SU-DHL-6 (cell line): ENCODE results near the gene SNX22.

Source experiments
- H2AFZ ChIP-seq: fragments of 200-600 bp; sonication (generic); 2 replicates; pipeline ENCODE4 v1.6.1; 2014; ENCODE audit warnings: low read depth, mild to moderate bottlenecking, moderate library complexity, mixed read lengths, antibody characterized with exemption, low read length; ENCODE audit not compliant: severe bottlenecking
- H3F3A ChIP-seq: fragments of 200-600 bp; shearing (Covaris generic); 2 replicates; pipeline ENCODE4 v1.6.0; 2016; ENCODE audit warnings: antibody characterized with exemption, mild to moderate bottlenecking; ENCODE audit not compliant: insufficient read depth
- H3K27ac ChIP-seq: fragments of 200-600 bp; sonication (generic); 2 replicates; pipeline ENCODE4 v1.5.1; 2016; ENCODE audit warnings: low read depth, mild to moderate bottlenecking, low read length, moderate library complexity, mixed read lengths
- H3K27me3 ChIP-seq: fragments of 200-600 bp; sonication (generic), shearing (Covaris generic); 2 replicates; pipeline ENCODE4 v1.6.0; 2014; ENCODE audit warnings: mild to moderate bottlenecking, low read length
- H3K36me3 ChIP-seq: fragments of 200-600 bp; sonication (generic); 2 replicates; pipeline ENCODE4 v1.6.1; 2014; ENCODE audit warnings: mild to moderate bottlenecking, low read length, mixed read lengths
- H3K4me2 ChIP-seq: fragments of 300-600, 200-600 bp; shearing (Covaris generic), sonication (generic); 2 replicates; pipeline ENCODE4 v1.6.0; 2014; ENCODE audit warnings: low read length, low read depth, mild to moderate bottlenecking; ENCODE audit not compliant: poor library complexity, severe bottlenecking
- H3K4me3 ChIP-seq: fragments of 200-600 bp; sonication (generic); 2 replicates; pipeline ENCODE4 v1.5.1; 2014; ENCODE audit warnings: antibody characterized with exemption, low read length, mild to moderate bottlenecking, mixed read lengths; ENCODE audit not compliant: insufficient read depth, poor library complexity, severe bottlenecking
- H3K79me2 ChIP-seq: fragments of 200-600 bp; sonication (generic); 2 replicates; pipeline ENCODE4 v1.6.1; 2014; ENCODE audit warnings: mild to moderate bottlenecking, low read length, moderate library complexity; ENCODE audit not compliant: insufficient read depth
- H3K9ac ChIP-seq: fragments of 200-600 bp; sonication (generic); 2 replicates; pipeline ENCODE4 v1.7.0; 2014; ENCODE audit warnings: mild to moderate bottlenecking, low read length
- H3K9me2 ChIP-seq: fragments of 200-600 bp; sonication (generic); replicated peaks from 2 replicates; pipeline ENCODE4 v1.6.1; 2014; ENCODE audit warnings: low read length; ENCODE audit not compliant: insufficient read depth
- H3K9me3 ChIP-seq: fragments of 200-600 bp; sonication (generic); 2 replicates; pipeline ENCODE4 v1.6.1; 2014; ENCODE audit warnings: low read length, mixed read lengths; ENCODE audit not compliant: insufficient read depth
- H4K20me1 ChIP-seq: fragments of 200-600 bp; sonication (generic); 2 replicates; pipeline ENCODE4 v1.6.1; 2014; ENCODE audit warnings: low read depth, mild to moderate bottlenecking, antibody characterized with exemption, low read length, moderate library complexity, mixed read lengths
- EZH2phosphoT487 ChIP-seq: fragments of 200-600 bp; sonication (generic), shearing (Covaris generic); conservative IDR thresholded peaks from 2 replicates; pipeline ENCODE4 v1.6.1; 2018; ENCODE audit warnings: mild to moderate bottlenecking, antibody characterized with exemption, low read length, moderate library complexity, mixed read lengths
- TF ChIP-seq, protein P1 (sequence below): fragments of 200-600 bp; sonication (generic); IDR thresholded peaks from one replicate; pipeline ENCODE4 v1.5.1; 2017; ENCODE audit warnings: antibody characterized with exemption, mild to moderate bottlenecking, low read length, moderate library complexity; ENCODE audit not compliant: insufficient read depth, poor library complexity, severe bottlenecking

The SNX22 gene

GRCh38 chr15:64205202-64205601 lies 53.7 kb downstream of the SNX22 start:
- H3K27me3 ChIP-seq, result no peaks in the 10 kb centered on the region
- H3K9me2 ChIP-seq, result no peaks in the 10 kb centered on the region
- no peak overlapping the region for H3K9ac ChIP-seq
- no peak overlapping the region for H3K4me3 ChIP-seq
- no peak overlapping the region for H2AFZ ChIP-seq
- H3K27ac ChIP-seq, result no peak overlapping the region
- 0 out of 2 replicates have a peak, but pooled peaks cover 3% of the 10 kb centered on the region for H3K36me3 ChIP-seq
- no peaks in the 10 kb centered on the region for H3K9me3 ChIP-seq
- no peak overlapping the region for H3K4me2 ChIP-seq
- no peaks in the 10 kb centered on the region for H3K79me2 ChIP-seq
- no peak for TF ChIP-seq EZH2phosphoT487
- TF ChIP-seq, protein P1, sequence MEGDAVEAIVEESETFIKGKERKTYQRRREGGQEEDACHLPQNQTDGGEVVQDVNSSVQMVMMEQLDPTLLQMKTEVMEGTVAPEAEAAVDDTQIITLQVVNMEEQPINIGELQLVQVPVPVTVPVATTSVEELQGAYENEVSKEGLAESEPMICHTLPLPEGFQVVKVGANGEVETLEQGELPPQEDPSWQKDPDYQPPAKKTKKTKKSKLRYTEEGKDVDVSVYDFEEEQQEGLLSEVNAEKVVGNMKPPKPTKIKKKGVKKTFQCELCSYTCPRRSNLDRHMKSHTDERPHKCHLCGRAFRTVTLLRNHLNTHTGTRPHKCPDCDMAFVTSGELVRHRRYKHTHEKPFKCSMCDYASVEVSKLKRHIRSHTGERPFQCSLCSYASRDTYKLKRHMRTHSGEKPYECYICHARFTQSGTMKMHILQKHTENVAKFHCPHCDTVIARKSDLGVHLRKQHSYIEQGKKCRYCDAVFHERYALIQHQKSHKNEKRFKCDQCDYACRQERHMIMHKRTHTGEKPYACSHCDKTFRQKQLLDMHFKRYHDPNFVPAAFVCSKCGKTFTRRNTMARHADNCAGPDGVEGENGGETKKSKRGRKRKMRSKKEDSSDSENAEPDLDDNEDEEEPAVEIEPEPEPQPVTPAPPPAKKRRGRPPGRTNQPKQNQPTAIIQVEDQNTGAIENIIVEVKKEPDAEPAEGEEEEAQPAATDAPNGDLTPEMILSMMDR, result no peak
- H4K20me1 ChIP-seq, result no peaks in the 10 kb centered on the region
- H3F3A ChIP-seq, result no peaks in the 10 kb centered on the region; the same call in 1 of the 2 replicates
